SK-N-MC (cell line): Measurements from ENCODE around the gene NFATC1.

Experiments used
- EZH2 ChIP-seq: fragments of 200-600 bp; sonication (generic); IDR thresholded peaks from one replicate; pipeline ENCODE4 v1.6.1; 2017; ENCODE audit warnings: antibody characterized with exemption
- FOXP2 ChIP-seq: optimal IDR thresholded peaks from 2 replicates; pipeline ENCODE3; 2011; ENCODE audit warnings: mild to moderate bottlenecking, moderate library complexity; ENCODE audit not compliant: insufficient read depth; ENCODE audit errors: extremely low read length, control extremely low read depth

- TF ChIP-seq EZH2 (no peak), FOXP2 (no peak)
Observed at GRCh38 chr18:79471597-79471996, 75.9 kb downstream of the NFATC1 start.
